Hypothalamus (tissue), 51 donors: ENCODE data around the gene SYT12.
"Not testable (repeated sequence)": the region's sequence is repeated elsewhere in the genome, so short reads cannot be mapped to it uniquely, and the experiment has no call there.

Experiments
- DNase-seq, 51 donors: peaks; one replicate each; lab custom pipeline; 2025; lab: John Stamatoyannopoulos, UW

The SYT12 gene

DNA sequence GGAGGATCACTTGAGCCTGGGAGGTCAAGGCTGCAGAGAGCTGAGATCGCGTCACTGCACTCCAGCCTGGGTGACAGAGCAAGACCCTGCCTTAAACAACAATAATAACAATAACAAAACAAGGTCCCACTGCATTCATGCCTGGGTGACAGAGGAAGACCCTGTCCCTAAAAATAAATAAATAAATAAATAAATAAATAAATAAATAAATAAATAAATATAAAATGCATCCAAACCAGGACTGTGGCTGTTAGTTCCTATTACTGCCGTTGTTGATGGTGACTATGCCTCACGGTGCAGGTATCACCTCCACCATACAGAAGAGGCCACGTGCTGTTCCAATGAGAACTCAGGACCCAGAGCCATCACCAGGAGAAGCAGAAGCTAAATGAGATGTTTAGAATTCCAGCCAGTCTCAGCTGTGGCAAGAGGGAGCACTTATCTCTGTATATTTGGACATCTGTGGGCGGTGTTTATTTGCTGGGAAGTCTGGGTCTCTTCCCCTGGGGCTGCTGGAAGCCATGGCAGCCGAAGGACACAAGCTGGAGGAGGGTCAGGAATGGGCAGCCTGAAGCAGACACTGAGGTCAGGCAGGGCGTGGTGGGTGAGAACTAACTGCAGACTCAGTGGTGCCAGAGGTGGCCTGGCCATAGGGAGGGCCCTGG, 26.2 kb upstream of the SYT12 start:
- no peak for DNase-seq

DNA sequence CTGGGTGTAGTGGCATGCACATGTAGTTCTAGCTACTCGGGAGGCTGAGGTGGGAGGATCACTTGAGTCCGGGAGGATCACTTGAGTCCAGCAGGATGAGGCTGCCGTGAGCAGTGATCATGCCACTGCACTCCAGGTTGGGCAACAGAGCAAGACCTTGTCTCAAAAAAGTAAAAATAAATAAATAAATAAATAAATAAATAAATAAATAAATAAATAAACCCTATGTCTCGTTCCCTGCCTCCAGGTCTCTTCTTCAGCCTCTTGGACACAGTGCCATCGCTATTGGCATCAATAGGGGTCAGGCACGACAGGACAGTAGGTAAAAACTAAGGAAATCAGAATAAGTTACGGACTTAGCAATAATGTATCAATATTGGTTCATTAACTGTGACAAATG, 23.4 kb upstream of the SYT12 start:
- DNase-seq: no peak

DNA sequence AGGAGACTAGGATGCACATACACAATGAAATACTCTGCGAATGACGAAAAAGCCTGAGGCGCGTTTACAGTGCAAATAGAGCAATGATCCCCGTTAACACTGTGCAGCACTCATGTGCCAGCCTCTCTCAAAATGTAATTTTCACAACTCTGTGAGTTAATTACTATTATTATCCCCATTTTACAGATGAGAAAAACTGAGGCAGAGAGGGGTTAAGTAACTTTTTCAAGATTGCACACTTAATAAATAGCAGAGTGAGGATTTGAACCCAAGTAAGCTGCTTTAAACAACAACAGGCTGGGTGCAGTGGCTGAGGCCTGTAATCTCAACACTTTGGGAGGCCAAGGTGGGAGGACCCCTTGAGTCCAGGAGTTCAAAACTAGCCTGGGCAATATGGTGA, 21.6 kb upstream of the SYT12 start:
- no peak for DNase-seq

DNA sequence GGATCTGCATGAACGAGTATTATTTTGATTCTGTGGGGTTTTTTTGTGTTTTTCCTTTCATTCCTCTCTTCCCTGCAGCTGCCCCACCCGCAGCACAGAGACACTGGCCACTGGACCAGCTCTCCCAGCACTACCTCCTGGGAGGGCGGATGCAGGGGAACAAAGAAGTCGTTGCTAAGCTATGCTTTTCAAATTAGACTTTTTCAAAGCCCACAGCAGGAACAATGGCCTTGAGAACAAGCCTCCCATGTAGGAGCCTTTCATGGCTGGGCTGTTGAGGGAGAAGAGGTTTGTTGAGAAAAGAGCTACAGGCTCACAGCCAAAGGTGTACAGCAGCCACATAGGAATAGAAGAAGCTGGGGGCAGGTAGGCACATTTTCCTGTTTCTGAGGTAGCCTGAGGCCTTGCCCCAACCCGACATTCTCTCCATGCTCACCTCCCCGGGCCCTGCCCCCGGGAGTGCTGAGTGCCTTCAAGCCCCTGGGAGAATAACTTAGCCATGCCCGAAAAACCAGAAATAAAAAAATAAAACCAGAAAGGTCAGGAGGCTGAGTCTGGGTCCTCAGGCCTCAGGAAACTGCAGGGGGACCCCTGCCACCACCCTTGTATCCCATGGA, 20.5 kb upstream of the SYT12 start:
- peak in 2 of 51 donors; percentile 13 to 29 for DNase-seq

DNA sequence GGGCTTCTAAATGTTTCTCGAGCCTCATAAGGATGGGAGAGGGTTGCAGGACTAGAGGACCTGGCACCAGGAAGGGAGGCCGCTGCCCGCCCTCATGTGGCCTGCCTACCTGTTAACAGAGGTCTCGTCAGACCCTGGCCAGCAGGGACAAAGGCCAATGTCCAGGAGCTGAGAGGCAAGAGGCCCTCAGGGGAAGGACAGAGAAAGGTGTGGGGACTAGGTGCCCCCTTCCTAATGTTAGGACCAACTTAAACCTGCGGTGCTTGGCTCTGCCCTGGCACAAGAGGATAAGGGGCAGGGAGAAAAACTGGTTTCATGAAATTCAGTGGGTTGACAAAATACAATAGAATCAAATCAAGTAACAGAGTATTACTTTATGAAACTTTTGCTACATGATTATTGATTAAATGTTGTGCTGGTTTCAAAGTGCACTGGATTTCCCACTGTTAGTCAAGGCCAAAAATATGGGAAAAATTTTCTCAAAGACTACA, 20.0 kb upstream of the SYT12 start:
- DNase-seq: no peak

DNA sequence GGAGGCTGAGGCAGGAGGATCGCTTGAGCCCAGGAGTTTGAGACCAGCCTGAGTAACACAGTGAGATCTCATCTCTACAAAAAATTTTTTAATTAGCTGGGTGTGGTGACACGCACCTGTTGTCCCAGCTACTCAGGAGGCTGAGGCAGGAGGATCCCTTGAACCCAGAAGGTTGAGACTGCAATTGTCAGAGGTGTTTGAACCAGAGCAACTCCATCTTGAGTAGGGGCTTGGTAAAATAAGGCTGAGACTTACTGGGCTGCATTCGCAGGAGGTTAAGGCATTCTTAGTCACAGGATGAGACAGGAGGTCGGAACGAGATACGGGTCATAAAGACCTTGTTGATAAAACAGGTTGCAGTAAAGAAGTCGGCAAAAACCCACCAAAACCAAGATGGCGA, 17.7 kb upstream of the SYT12 start:
- not testable (repeated sequence) for DNase-seq

DNA sequence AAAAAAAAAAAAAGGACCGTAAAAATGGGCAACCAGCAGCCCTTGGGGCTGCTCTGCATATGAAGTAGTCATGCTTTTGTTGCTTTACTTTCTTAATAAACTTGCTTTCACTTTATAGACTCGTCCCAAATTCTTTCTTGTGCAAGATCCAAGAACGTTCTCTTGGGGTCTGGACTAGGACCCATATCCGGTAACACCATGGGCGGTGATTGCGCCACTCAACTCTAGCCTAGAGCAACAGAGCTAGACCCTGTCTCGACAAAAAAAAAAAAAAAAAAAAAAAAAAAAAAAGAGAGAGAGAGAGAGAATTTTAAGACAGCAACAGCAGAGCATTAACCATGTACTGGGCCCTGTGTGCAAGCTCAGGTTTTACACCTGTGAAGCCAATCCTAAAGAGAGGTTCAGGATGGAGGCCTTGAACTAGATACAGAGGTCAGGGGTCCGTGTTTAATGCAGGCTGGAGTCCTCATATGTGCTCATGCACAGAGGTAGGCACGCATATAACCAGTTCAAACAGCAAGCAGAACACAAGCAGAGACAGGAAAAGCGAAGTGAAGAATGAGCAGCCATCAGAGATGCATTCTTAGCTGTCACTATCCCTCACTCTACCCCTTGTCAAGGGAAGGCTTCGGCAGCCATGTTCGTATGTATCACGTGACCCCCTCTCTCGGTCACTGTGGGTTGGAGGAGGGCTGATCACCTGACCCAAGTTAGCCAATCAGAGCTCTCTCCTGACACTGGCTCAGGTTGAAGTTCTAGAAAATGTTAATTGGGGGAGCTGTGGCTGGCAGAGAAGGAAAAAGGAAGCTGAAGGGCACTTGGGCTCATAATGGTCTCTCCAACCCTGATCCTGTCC, 16.7 kb upstream of the SYT12 start:
- peak in 17 of 51 donors; percentile 3 to 56 (median 23) for DNase-seq

DNA sequence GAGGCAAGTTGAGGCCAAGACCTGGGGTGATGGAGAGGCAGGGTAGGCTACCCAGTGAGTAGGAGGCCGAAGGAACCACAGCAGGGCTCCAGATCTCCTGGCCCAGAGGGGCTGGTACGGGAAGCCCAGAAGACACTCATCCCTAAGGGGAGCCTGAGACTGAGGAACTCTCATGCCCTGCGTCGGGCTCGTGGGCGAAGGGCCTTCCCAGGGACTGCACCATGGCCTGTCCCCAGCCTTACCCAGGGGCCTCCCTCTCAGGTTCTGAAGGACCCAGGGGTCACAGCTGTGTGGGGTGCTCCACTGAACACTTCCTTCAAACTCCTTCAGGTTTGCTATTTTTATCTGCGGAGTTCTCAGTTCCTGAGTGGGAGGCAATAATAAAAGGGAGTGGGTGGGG, 15.8 kb upstream of the SYT12 start:
- no peak for DNase-seq

DNA sequence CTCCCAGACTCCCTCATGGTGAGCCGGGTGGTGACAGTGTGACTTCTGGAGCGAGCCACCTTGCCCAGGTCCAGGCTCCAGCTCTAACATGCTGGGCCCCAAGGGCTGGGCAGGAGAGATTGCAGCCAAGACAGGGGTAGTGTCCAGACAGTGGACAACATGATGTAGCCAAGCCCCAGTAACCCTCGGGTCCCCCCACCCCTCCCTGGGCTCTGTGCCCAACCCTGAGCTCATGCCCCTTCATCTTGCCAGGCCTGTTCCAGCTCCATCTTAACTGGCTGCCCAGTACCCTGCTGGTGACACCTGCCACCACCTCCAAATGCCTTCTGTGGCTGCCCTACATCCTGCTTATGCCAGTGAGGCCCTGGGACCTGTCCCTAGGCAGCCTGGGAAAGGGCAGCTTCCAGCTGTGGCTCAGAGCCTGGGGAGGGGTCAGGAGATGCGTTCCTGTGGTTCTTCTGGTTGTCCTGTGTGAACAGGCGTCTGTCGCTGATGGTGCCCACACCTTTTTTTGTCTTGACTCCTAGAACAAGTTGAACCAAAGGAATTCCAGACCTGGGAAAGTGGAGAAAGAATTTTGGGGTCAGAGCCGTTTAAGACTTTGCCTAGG, 12.5 kb upstream of the SYT12 start:
- no peak for DNase-seq

DNA sequence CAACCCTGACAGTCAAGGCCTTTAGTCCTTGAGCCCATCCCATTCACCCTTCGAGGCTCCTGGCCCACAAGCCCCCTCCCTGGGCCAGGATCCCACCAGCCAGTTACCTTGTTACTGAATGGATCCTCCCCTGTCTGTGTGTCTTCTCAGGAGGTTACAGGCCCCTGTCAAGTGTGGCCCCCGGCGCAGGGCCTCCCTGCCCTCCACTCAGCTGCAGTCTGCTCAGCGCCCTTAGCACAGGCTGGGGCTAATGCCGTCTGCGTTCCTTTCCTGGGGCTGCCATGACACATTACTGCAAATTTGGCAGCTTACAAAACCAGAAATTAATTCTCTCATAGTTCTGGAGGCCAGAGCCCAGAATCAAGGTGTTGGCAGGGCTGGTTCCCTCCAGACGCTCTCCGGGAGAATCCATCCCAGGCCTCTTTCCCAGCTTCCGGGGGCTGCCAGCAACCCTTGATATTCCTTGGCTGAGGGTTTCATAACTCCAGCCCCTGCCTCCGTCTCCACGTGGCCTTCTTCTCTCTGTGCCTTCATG, 9.4 kb upstream of the SYT12 start:
- DNase-seq: no peak

DNA sequence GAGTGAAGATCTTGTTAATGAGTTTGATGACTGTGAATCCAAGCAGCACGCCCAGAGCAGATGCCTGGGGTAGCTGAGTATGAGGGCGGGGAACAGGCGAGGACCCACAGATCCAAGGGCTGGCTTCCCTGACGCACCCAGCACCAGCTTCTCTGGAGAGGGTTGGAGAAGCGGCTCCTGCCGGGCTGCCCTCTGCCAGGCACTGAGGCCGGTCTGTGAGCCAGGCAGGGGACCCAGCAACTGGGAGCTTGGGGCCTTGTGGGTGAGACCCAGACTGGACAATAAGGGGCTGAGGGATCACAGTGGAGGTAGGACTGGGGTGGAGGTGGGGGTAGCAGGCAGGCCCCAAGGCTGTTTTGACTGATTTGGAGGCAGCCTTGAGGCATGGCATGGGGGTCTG, 8.6 kb upstream of the SYT12 start:
- DNase-seq: no peak

DNA sequence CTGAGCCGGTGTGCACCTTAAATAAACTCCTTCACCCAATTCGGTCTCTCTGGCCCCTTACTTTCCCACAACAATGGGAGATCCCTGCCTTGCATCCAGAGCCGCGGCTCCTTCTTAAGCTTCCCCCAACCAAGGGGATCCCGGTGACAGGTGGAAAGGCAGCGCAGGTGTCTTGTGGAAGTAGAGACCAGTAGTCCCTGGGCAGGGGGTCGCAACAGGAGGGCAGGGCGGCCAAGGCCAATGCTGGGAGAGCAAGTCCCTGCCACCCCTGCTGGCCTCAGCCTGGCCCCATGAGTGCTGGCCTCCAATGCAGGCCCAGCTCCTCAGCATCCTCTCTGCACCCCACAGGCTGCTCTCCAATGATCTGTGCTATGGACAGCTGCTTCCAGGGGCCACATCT, 7.9 kb upstream of the SYT12 start:
- no peak for DNase-seq

DNA sequence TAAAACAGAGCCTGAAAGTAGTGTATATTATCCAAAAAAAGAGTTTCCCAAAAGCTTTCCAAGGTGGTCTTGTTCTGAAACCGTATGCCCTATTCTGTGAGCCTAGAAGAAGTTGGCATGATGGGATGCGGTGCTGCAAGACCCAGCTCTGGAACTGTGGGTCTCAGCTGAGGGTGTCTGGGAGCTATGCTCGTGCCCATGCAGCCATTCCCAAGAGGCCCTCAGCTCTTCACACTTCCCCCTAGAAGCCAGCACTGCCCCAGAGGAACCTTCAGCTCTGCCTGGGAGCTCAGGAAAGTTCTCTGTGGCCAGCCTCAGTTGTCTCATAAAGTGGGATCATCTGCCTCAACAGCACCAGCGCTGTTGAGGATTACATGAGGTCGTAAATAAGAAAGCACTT, 6.4 kb upstream of the SYT12 start:
- no peak for DNase-seq

DNA sequence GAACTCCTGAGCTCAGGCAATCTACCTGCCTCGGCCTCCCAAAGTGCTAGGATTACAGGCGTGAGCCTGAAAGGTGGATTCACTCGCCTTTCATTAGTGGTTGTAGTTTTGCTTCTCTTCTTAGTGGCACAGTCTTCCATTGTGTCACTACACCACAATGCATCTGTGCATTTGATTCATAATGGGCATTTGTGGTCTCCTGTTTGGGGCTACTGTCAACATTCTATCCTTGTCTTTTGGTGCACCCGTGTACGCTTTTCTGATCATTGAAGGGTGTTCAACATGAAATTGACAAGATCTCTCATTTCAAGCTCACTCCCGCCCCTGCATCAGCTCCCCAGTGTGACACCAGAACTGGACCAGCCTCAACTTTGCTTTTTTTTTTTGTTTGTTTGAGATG, 2.0 kb upstream of the SYT12 start:
- no peak for DNase-seq

DNA sequence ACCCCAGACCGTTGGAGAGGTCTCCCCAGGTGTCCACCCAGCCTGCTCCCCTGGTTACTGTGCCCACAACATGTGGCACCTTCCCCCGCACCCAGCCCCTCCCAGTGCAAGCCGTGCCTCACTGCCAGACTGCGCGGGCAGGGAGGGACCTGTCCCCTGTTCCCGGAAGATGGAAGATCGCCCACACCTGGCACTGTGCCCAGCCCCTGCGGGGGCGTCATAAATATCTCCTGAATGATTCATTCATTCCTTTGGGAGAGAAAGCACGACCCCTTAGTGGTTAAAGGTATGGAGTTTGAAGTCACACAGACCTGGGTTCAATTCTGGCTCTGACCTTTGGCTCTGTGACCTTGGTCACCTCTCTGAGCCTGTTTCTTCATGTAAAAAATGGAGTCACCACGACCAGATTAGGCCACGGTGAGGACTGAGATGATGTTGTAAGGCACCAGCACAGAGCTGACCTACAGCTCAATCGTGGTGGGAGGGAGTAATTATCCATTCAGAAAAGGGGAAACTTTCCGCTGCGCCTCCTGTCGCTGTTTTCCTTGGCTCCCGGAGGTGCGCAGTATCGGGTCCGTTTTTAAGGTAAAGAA, 497 bp upstream of the SYT12 start:
- DNase-seq: peak in 8 of 51 donors; percentile 11 to 72 (median 19)

DNA sequence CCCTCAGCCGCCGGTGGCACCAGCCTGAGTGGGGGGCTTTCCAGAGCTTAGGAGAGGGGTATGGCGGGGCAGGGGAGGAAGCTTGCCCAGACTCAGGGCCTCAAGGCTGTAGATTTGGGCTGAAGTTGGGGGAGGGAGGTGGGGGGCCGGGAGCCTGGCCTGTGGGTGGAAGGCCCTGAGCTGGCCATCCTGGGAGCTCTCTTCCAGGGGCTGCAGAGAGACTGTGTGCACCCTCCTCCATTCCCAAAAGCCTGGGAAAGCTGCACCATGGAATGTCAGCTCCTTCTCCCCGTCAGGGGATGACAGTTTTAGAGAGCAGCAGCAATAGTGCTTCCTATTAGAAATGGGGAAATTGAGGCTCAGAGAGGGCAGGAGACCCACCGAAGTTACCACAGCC, 1.0 kb downstream of the SYT12 start:
- no peak for DNase-seq

DNA sequence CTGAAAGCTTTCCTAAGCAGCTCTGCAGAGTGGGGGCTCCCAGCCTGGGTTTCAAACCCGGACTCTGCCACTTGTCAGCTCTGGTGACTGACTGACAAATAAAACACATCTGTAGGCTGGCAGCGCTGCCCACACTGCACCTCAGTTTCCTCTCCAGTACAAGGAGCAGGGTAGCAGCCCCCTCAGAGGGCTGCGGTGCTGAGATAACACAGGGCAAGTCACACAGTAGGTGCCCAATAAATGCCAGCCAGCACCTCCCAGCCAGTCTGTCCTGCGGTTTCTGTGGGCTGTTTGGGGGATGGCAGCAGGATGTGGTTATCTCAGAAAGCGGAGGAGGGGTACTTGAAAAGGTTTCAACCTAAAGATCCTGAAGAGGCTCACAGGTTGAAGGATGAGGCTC, 1.5 kb downstream of the SYT12 start:
- no peak for DNase-seq

DNA sequence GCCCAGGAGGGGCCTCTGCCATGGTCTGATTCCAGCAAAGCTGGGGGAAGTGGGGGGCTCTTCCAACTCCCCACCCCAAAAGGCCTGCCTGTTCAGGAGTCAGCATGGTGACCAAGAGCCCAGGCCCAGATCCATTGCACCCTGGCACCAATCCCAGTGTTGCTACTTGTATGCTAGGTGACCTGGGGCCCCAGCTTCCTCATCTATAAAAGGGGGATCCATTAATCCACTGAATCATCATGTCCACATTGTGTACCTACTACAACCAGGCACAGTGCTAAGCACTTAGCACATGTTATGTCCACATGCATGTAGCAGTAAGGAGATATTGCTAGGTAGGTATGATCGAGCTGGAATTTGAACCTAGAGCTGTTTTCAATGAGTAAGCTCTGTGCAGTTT, 2.0 kb downstream of the SYT12 start:
- DNase-seq: no peak

DNA sequence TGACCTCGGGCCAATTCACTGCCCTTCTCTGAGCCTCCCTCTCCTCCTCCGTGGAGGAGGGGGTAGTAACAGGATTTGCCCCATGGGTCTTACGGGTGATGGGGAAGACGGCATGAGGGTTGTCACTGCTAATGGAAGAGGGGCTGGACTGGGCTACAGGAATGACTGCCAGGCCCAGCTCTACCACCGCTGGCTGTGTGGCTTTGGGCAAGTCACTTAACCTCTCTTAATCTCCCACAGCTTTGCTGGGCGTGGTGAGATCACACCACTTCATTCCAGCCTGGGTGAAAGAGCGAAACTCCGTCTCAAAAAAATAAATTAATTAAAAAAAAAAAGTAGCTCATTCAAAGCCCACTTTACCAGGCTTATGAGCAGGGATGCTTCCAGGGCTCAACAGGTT, 2.8 kb downstream of the SYT12 start:
- DNase-seq: no peak

DNA sequence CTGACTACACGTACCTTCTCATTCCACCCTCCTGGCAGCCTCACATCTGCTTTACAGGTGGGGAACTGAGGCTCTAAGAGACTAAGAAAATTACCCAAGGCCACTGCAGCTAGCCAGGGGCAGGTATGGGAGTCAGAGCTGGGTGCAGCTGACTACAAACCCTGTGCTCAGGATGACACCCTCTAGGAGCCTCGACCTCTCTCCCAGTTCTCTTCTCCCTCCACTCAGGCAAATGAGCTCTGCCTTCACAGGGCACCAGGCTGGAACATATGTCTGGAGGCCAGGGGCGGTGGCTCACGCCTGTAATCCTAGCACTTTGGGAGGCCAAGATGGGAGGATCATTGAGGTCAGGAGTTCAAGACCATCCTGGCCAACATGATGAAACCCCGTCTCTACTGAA, 4.0 kb downstream of the SYT12 start:
- no peak for DNase-seq

DNA sequence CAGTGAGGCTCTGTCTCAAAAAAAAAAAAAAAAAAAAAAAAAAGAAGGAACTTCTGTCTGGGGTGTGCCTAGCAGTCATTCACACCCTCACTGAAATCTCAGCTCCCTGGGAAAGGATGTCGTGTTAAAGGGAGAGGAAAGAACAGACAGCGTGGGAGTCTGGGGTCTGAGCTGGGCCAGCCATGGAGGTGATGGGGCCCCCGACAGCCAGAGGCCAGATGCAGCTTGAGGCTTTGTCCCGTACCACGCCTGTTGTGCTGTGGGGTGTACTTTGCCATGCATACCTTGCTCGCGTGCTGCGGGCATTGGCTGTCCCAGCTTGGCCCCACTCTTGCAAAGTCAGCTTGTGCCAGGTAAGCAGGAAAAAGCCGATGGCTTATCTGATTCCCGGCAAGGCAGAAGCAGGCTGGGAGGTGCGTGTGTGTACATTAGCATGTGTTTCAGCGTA, 4.6 kb downstream of the SYT12 start:
- no peak for DNase-seq
